GM19238 (cell line): ENCODE results near the gene SPOCK1.

Experiments
- DNase-seq: peaks from one replicate; pipeline ENCODE4 v3.0.0; 2011; ENCODE audit warnings: low spot score; ENCODE audit not compliant: insufficient read length

The SPOCK1 gene

DNA sequence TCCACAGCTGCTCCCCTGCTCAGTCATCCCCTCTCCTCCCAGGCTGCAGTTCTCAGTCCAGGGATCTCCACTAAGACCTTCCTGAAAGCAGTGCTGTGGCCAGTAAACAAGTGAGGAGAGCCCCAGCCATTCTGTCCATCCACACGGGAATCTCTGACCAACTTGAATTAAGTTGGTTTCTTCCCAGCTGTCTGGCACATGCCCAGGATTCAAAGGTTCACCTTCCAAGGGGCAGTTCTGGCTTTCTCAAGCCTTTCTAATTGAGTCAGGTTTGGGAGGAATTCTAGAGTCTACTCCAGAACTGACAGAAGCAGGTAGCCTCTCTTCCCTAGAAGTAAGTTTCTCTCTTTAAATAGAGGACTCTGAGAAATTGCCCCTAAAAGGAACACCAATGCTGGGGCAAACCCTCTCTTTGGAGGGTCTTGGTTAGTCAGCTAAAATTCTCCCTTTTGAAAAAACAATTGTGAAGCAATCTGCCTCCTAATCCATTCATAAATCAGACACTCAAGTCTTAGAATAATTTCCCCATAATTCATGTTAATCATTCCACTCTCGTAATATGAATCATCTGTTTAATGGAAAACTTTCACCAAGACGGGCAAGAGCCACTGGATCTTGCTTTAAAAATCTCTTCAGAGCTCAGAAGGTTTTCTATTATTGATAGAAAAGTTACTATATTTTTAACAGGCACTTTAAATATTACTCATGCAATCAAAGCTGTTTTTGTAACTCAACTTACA, 133.8 kb downstream of the SPOCK1 start:
- no peak for DNase-seq

DNA sequence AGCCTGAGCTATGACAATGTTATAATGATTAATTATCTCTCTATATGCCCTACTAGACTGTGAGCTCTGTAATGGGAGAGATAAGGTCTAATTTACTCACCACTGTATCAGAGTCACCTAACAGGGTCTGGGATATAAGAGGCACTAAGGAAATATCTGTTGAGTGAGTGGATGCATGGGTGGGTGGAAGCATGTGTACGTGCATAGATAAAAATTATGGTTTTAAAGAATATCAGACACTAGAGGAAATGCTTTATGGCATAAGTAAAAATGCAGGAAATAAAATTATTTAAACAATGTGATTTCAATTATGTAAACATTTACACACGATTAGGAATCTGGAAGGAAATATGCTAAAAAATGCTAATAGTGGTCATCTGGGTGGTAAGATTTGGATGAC, 137.8 kb downstream of the SPOCK1 start:
- no peak for DNase-seq

DNA sequence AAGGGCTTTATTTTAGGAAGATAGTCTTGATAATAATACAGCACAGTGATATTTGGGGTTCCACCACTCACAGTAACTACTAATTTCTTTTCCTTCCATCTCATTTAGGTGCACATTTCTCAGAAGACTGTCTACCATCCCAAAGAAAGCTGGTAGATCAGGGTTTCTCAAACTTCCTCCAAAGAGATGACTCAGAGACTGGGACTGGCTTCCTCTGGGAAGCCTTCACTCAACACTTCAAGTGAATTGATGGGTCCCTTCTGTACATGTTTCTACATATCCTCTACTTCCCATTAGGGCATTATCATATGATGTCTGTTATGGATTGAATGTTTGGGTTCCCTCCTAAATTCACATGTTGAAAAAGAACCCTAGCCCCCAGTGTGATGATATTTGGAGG, 138.5 kb downstream of the SPOCK1 start:
- no peak for DNase-seq

DNA sequence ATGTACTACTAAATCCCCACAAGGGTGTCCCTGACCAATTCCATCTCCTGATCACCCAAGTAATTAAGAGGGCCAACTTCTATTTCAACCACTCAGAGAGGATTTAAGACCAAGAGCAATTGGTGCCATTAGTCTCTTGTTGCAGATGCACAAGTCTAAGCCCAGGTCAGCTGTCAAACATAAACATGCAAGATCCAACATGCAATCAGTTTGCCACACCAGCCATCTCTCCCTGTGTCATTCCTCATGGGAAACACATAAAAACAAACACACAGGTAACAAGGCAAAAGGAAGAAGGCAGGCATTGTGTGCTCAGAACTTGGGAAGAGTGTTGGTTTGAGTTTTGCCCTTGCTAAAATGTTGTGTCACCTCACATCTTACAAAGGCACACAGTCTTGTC, 139.2 kb downstream of the SPOCK1 start:
- no peak for DNase-seq

- DNase-seq = no peak
These were observed 141.7 kb downstream of the SPOCK1 start for GRCh38 chr5:137357436-137357835.

GRCh38 chr5:137356127-137356526, 143.0 kb downstream of the SPOCK1 start:
- no peak for DNase-seq

- no peak for DNase-seq
These were observed 143.4 kb downstream of the SPOCK1 start for GRCh38 chr5:137355708-137356107.

- DNase-seq = no peak
These were observed 147.0 kb downstream of the SPOCK1 start for GRCh38 chr5:137352095-137352494.

GRCh38 chr5:137350791-137351190, 148.3 kb downstream of the SPOCK1 start:
- DNase-seq = no peak

DNA sequence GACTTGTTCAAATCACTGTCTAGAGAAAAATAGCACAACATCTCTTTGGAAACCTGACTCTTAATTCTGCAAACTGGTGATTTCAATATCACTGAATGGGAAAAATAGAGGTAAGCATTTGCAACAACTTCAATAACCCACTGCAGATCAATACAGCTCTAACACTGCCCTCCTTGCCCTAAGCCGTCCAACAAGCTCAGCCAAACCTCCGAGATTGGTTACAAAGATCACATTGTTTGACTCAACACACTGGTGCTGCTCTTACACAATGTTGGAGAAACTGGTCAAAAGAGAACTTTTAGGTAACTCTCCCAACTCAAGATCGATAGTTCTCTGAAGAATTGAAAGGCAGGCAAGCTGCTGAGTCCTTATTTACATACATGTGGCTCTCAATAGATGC, 150.4 kb downstream of the SPOCK1 start:
- no peak for DNase-seq

GRCh38 chr5:137347865-137348264, 151.3 kb downstream of the SPOCK1 start:
- no peak for DNase-seq

GRCh38 chr5:137346281-137346680, 152.8 kb downstream of the SPOCK1 start:
- DNase-seq = no peak

- no peak for DNase-seq
These were observed 153.7 kb downstream of the SPOCK1 start for GRCh38 chr5:137345396-137345795.

GRCh38 chr5:137344723-137345322, 154.3 kb downstream of the SPOCK1 start:
- DNase-seq = no peak

DNA sequence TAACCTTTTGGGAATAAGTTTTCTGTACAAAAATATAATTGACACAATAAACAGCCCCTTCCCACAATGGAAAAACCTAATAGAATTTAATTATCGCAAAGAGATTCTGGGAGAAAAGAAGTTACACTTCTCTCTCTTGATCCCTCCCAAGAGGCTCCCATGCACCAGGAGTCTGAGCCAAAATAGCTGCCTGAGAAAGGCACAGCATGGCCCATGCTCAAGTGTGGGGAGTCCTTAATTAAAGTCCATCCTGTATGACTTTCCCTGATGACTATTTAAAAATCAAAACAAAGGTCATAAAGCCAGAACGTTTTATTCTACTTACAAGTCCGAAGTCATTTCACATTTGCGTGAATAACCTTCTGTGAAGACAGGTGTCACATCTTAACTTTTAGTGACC, 155.1 kb downstream of the SPOCK1 start:
- DNase-seq = no peak

DNA sequence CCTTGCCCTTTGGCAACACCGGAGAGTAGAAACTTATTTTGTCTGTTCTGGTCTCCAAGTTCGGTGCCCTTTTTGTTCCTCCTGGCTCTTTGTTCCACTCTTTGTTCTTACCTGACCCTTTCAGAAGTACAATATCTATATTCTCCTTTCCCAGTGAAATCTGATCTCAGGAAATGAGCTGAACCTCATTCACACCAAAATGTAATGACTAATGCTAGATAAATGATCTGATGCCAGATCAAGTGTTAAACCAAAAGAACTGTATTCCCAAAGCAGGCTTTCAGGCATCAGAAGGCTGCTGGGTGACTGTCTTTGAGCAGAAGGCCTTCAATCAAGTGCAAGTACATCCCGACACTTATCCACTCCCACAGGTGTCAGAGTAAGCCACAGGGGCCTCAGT, 156.4 kb downstream of the SPOCK1 start:
- DNase-seq = no peak

- DNase-seq = no peak
These were observed 157.3 kb downstream of the SPOCK1 start for GRCh38 chr5:137341831-137342230.

- DNase-seq = no peak
These were observed 158.2 kb downstream of the SPOCK1 start for GRCh38 chr5:137340881-137341280.

DNA sequence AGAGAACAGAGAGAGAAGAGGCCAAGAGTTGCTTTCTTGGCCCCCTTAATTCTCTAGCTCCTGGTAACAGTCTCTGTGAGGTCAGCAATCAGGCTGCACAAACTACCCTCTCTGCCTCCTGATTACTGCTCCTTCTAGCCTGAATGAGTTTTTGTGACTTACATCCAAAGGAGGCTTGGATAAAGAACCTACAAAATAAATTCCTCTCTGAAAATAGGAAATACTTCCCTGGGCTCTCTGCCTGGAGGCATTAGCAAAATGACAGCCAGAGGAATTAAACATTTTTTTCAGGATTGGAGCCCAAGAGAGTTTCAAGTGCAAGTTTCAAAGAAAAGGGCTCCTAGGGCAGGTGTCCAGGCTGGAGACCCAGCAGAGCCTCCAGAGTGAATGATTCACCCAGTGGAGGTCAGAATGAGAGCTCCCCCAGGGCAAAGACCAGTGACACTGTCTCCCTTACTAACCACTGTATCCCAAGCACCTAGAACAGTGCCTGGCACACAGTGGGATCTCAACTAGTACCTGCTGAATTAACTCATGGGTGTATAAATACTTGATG, 162.5 kb downstream of the SPOCK1 start:
- no peak for DNase-seq

DNA sequence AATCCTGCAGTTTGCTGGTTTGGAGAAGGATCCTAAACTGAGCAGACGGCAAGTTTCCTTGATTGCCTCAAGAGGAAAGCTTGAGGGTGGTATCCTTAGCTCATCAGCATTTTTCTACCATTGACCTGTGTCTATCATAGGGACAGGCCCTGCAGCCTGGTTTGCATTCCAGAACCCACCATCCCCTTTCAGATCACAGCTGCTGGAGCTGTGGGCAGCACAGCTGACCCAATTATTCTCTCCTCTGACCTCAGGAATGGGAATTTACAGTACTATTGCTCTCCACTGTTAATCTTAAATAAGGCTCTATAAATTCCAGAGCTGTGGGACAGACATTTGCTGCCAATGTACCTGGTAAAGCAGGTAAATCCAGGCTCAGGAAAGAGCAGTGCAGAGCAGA, 163.0 kb downstream of the SPOCK1 start:
- DNase-seq = no peak

DNA sequence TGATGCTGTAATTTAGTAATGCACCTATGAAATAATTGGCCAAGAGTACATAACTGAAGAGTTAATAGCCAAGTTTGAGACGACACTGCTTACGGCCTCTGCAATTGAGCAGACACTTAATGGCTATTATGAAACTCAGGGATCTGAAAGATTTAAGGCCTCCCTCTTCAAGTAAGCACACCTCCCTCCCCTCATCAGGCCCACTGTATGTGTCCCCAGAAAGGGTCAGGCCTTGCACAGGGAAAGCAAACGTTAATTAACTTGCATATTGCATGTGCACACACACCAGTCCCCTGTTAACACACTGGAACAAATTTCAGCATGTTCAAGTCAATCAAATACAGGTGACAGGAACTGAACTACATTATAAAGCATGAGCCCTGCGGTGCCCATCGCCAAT, 163.6 kb downstream of the SPOCK1 start:
- no peak for DNase-seq

- no peak for DNase-seq
These were observed 165.2 kb downstream of the SPOCK1 start for GRCh38 chr5:137333928-137334327.

DNA sequence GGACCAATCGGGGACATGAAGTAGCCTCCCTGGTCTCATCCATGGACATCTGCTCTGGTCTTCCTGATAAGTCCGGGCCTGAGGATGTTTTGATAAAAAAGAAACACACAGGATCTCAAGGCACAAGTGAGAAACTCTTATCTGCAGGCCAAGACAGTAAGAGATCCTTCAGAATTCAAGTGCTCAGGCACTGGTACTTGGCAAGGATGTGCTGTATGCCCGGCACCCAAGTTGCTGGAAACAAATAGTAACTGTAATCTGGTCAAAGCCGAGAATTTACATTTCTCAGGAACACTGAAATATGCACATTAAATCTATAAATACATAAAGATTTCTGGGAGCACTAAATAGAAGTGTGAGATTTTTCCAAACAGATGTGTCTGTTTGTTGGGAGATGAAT, 165.7 kb downstream of the SPOCK1 start:
- no peak for DNase-seq
